ENCODE measurements around the gene ACLY.

DNA sequence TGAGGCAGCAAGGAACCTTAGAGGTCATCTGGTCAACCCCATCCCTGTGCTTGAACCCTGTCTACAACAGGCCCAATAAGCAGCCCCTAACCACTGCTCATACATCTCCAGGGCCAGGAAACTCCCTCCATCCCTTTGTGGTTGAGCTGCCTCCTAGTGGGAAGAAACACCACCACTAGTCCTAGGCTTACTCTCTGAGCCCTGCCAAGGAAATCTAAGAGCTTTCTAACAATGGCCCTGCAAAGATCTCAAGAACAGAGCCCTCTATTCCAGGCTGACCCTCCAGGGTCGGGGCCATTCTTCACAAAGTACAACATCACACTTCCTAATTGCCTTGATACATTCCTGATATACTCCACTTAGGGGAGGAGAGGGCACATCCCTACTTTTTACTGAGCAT is 5.8 kb downstream of the ACLY start:
- TF ChIP-seq EZH2 (IDR thresholded peaks at IDR 0.05; ENCODE audit: borderline replicate concordance, insufficient read depth, low read depth, low read length, poor library complexity, severe bottlenecking), result no peak
- TF ChIP-seq, protein P1, sequence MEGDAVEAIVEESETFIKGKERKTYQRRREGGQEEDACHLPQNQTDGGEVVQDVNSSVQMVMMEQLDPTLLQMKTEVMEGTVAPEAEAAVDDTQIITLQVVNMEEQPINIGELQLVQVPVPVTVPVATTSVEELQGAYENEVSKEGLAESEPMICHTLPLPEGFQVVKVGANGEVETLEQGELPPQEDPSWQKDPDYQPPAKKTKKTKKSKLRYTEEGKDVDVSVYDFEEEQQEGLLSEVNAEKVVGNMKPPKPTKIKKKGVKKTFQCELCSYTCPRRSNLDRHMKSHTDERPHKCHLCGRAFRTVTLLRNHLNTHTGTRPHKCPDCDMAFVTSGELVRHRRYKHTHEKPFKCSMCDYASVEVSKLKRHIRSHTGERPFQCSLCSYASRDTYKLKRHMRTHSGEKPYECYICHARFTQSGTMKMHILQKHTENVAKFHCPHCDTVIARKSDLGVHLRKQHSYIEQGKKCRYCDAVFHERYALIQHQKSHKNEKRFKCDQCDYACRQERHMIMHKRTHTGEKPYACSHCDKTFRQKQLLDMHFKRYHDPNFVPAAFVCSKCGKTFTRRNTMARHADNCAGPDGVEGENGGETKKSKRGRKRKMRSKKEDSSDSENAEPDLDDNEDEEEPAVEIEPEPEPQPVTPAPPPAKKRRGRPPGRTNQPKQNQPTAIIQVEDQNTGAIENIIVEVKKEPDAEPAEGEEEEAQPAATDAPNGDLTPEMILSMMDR (IDR thresholded peaks at IDR 0.05), result no peak
